ENCODE results near the gene ZNF558. TPM values are rescaled to one million over a fixed set of nuclear protein-coding genes. Genes with fewer than 3 reads are reported as not detected.

Gene ZNF558
- total RNA-seq (2014; rRNA removed; shearing (Covaris generic)), result 12.8 and 16.9 TPM in 2 replicates

- H3K4me3 ChIP-seq (ENCODE audit: insufficient read depth, low read depth, low read length), result peak within 1 kb of the TSS; percentile 66
- peak; percentile 95 for DNase-seq
- H3K27me3 ChIP-seq (ENCODE audit: control insufficient read depth, insufficient read depth, low read length), result no peaks in the 10 kb centered on the region
- no peaks in the 10 kb centered on the region for H3K36me3 ChIP-seq (replicated peaks; ENCODE audit: control insufficient read depth, insufficient read depth, low read length)
Observed at GRCh38 chr19:8832132-8833021, at the start of gene ZNF558, which contains the start of gene MBD3L1. TSS of gene ZNF558 (minus strand) at chr19:8832304. CDS start at chr19:8822659, 9,645 bp downstream. TSS of gene MBD3L1 (plus strand) at chr19:8832377. CDS start at chr19:8842679, 10,302 bp downstream.

- no peak for DNase-seq
- Histone ChIP-seq H3K27me3 (ENCODE audit: control insufficient read depth, insufficient read depth, low read length) (no peaks in the 10 kb centered on the region), H3K36me3 (replicated peaks; ENCODE audit: control insufficient read depth, insufficient read depth, low read length) (no peaks in the 10 kb centered on the region), H3K4me3 (ENCODE audit: insufficient read depth, low read depth, low read length) (no peak overlapping the region)
Observed at GRCh38 chr19:8881512-8881911, 49.4 kb upstream of the ZNF558 start.

- no peak for DNase-seq
Observed at GRCh38 chr19:8880868-8881488, 48.9 kb upstream of the ZNF558 start.

GRCh38 chr19:8877854-8878705 lies 46.0 kb upstream of the ZNF558 start:
- Histone ChIP-seq H3K27me3 (ENCODE audit: control insufficient read depth, insufficient read depth, low read length) (no peaks in the 10 kb centered on the region), H3K4me3 (ENCODE audit: insufficient read depth, low read depth, low read length) (no peak overlapping the region), H3K36me3 (replicated peaks; ENCODE audit: control insufficient read depth, insufficient read depth, low read length) (no peaks in the 10 kb centered on the region)
- no peak for DNase-seq

More at GRCh38 chr19:8880868-8881488, 48.9 kb upstream of the ZNF558 start:
- no peaks in the 10 kb centered on the region for H3K36me3 ChIP-seq (replicated peaks; ENCODE audit: control insufficient read depth, insufficient read depth, low read length)
- no peak overlapping the region for H3K4me3 ChIP-seq (ENCODE audit: insufficient read depth, low read depth, low read length)
- H3K27me3 ChIP-seq (ENCODE audit: control insufficient read depth, insufficient read depth, low read length), result no peaks in the 10 kb centered on the region

GRCh38 chr19:8866344-8866743 lies 34.2 kb upstream of the ZNF558 start:
- no peaks in the 10 kb centered on the region for H3K27me3 ChIP-seq (ENCODE audit: control insufficient read depth, insufficient read depth, low read length)
- H3K36me3 ChIP-seq (replicated peaks; ENCODE audit: control insufficient read depth, insufficient read depth, low read length), result no peaks in the 10 kb centered on the region
- no peak for DNase-seq
- H3K4me3 ChIP-seq (ENCODE audit: insufficient read depth, low read depth, low read length), result no peak overlapping the region

- H3K4me3 ChIP-seq (ENCODE audit: insufficient read depth, low read depth, low read length), result no peak overlapping the region
Observed at GRCh38 chr19:8858260-8858659, 26.2 kb upstream of the ZNF558 start.

GRCh38 chr19:8850488-8850887 lies 18.4 kb upstream of the ZNF558 start:
- H3K36me3 ChIP-seq (replicated peaks; ENCODE audit: control insufficient read depth, insufficient read depth, low read length), result no peaks in the 10 kb centered on the region
- H3K4me3 ChIP-seq (ENCODE audit: insufficient read depth, low read depth, low read length), result no peak overlapping the region
- DNase-seq, result no peak
- H3K27me3 ChIP-seq (ENCODE audit: control insufficient read depth, insufficient read depth, low read length), result no peaks in the 10 kb centered on the region

More at GRCh38 chr19:8858260-8858659, 26.2 kb upstream of the ZNF558 start:
- Histone ChIP-seq H3K27me3 (ENCODE audit: control insufficient read depth, insufficient read depth, low read length) (no peaks in the 10 kb centered on the region), H3K36me3 (replicated peaks; ENCODE audit: control insufficient read depth, insufficient read depth, low read length) (no peaks in the 10 kb centered on the region)
- no peak for DNase-seq

- Histone ChIP-seq H3K27me3 (ENCODE audit: control insufficient read depth, insufficient read depth, low read length) (no peaks in the 10 kb centered on the region), H3K36me3 (replicated peaks; ENCODE audit: control insufficient read depth, insufficient read depth, low read length) (no peaks in the 10 kb centered on the region), H3K4me3 (ENCODE audit: insufficient read depth, low read depth, low read length) (no peak overlapping the region)
- no peak for DNase-seq
Observed at GRCh38 chr19:8849232-8849631, 17.1 kb upstream of the ZNF558 start.

- Histone ChIP-seq H3K4me3 (ENCODE audit: insufficient read depth, low read depth, low read length) (no peak overlapping the region), H3K27me3 (ENCODE audit: control insufficient read depth, insufficient read depth, low read length) (no peaks in the 10 kb centered on the region)
- no peak for DNase-seq
Observed at GRCh38 chr19:8846819-8847218, 14.7 kb upstream of the ZNF558 start.

GRCh38 chr19:8840708-8841107 lies 8.6 kb upstream of the ZNF558 start:
- Histone ChIP-seq H3K27me3 (ENCODE audit: control insufficient read depth, insufficient read depth, low read length) (no peaks in the 10 kb centered on the region), H3K4me3 (ENCODE audit: insufficient read depth, low read depth, low read length) (no peak overlapping the region), H3K36me3 (replicated peaks; ENCODE audit: control insufficient read depth, insufficient read depth, low read length) (no peaks in the 10 kb centered on the region)
- no peak for DNase-seq

More at GRCh38 chr19:8846819-8847218, 14.7 kb upstream of the ZNF558 start:
- H3K36me3 ChIP-seq (replicated peaks; ENCODE audit: control insufficient read depth, insufficient read depth, low read length), result no peaks in the 10 kb centered on the region

GRCh38 chr19:8835877-8836276 lies 3.8 kb upstream of the ZNF558 start:
- Histone ChIP-seq H3K36me3 (replicated peaks; ENCODE audit: control insufficient read depth, insufficient read depth, low read length) (no peaks in the 10 kb centered on the region), H3K4me3 (ENCODE audit: insufficient read depth, low read depth, low read length) (no peak overlapping the region), H3K27me3 (ENCODE audit: control insufficient read depth, insufficient read depth, low read length) (no peaks in the 10 kb centered on the region)
- DNase-seq, result no peak

- H3K27me3 ChIP-seq (ENCODE audit: control insufficient read depth, insufficient read depth, low read length), result no peaks in the 10 kb centered on the region
- no peak for DNase-seq
- no peak overlapping the region for H3K4me3 ChIP-seq (ENCODE audit: insufficient read depth, low read depth, low read length)
- no peaks in the 10 kb centered on the region for H3K36me3 ChIP-seq (replicated peaks; ENCODE audit: control insufficient read depth, insufficient read depth, low read length)
Observed at GRCh38 chr19:8835446-8835845, 3.3 kb upstream of the ZNF558 start.

GRCh38 chr19:8831832-8832131 lies 322 bp downstream of the ZNF558 start:
- H3K4me3 ChIP-seq (ENCODE audit: insufficient read depth, low read depth, low read length), result peak overlapping the region; percentile 66
- no peaks in the 10 kb centered on the region for H3K27me3 ChIP-seq (ENCODE audit: control insufficient read depth, insufficient read depth, low read length)
- no peak for DNase-seq
- H3K36me3 ChIP-seq (replicated peaks; ENCODE audit: control insufficient read depth, insufficient read depth, low read length), result no peaks in the 10 kb centered on the region

- Histone ChIP-seq H3K27me3 (ENCODE audit: control insufficient read depth, insufficient read depth, low read length) (no peaks in the 10 kb centered on the region), H3K4me3 (ENCODE audit: insufficient read depth, low read depth, low read length) (peak overlapping the region; percentile 66), H3K36me3 (replicated peaks; ENCODE audit: control insufficient read depth, insufficient read depth, low read length) (no peaks in the 10 kb centered on the region)
- DNase-seq, result no peak
Observed at GRCh38 chr19:8831373-8831772, 731 bp downstream of the ZNF558 start.
